HG03060 (cell line): Measurements from ENCODE around the gene EBNA1BP2.
"Not testable (repeated sequence)": the region's sequence is repeated elsewhere in the genome, so short reads cannot be mapped to it uniquely, and the experiment has no call there.

Experiments
- ATAC-seq: cut with Tn5 transposase; IDR thresholded peaks from one replicate; pipeline ENCODE4 v1.9.1; 2021; ENCODE audit warnings: low read depth, moderate number of reproducible peaks; ENCODE audit not compliant: unreplicated experiment

Gene EBNA1BP2

DNA sequence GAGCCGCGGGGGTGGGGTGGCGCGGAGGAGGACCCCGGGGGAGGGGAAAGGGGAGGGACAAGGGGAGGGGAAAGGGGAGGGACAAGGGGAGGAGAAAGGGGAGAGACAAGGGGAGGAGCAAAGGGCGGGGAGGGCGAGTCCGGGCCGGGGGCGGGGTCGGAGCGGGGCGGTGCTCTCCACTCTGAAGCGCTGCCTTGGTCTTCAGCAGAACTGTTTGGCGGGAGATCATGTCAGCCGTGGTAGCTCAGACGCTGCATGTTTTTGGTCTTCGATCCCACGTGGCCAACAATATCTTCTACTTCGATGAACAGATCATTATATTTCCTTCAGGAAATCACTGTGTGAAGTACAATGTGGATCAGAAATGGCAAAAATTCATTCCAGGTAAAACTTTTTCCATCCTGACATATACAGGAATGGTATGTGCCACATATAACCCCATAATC lies 460 bp upstream of the EBNA1BP2 start:
- ATAC-seq: no peak

DNA sequence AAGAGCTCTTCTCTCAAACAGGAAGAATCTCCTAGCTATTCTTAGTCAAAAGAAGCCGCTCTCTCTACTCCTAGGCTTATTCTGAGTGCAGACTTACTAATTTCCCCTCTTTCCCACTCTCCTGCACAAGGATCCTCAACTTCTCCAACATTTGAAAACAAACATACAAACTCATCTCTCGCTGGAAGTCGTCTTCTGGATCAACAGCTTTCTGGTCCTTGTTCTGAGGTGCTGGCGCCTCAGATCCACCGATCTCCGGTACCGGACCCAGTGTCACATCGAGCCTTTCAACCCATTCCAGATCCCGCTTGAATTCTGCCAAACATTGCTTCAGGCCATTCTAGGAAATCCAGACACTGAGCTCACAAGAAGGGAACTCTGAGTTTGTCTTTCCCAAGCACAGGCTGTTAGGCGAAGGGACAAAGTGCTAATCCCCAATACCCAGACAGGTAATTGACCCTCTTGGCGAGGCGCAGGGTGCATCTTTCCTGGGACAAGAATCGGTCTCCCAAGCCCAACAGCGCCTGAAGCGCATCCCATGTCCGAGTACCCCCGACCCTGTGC lies 696 bp downstream of the EBNA1BP2 start:
- ATAC-seq: no peak

DNA sequence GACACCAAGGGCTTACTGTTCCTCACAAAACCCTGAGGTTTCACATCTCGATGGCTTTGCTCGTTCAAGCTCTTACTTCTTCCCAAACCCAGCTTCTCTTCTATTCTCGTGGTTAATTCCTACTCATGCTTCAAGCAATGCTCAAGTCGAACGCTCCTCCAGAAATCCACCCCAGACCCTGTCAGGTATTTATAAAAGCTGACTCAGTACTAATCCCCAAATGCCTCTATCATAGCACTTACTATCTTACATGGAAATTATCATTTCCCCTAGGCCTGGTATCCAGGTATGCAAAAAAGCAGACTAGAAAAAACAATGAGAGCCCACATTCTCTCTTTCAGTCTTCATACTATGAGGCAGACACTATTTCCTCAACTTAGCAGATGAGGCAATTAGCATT lies 6.3 kb downstream of the EBNA1BP2 start:
- ATAC-seq: no peak

- no peak for ATAC-seq
Observed at GRCh38 chr1:43165162-43165561, 6.9 kb downstream of the EBNA1BP2 start.

GRCh38 chr1:43156026-43156425 lies 16.1 kb downstream of the EBNA1BP2 start:
- no peak for ATAC-seq

GRCh38 chr1:43153443-43153842 lies 18.6 kb downstream of the EBNA1BP2 start:
- ATAC-seq: no peak

DNA sequence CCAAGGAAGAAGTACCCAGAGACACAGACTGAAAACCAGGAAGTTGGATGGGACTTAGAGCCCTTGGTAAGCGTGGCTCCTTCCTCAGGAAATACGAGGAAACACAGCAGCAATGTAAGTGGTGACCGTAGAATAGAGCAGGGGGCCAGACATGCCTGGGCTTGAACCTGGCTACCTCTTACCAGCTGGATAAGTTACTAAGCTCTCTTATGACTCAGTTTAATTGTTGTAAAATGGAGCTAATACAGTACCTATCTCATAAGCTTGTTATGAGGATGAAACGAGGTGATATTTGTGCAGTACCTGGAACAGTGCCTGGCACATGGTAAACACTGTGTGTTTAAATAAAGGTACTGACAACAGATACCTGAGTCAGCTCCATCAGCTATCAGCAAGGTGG lies 19.2 kb downstream of the EBNA1BP2 start:
- ATAC-seq: no peak

- no peak for ATAC-seq
Observed at GRCh38 chr1:43149889-43150288, 22.2 kb downstream of the EBNA1BP2 start.

DNA sequence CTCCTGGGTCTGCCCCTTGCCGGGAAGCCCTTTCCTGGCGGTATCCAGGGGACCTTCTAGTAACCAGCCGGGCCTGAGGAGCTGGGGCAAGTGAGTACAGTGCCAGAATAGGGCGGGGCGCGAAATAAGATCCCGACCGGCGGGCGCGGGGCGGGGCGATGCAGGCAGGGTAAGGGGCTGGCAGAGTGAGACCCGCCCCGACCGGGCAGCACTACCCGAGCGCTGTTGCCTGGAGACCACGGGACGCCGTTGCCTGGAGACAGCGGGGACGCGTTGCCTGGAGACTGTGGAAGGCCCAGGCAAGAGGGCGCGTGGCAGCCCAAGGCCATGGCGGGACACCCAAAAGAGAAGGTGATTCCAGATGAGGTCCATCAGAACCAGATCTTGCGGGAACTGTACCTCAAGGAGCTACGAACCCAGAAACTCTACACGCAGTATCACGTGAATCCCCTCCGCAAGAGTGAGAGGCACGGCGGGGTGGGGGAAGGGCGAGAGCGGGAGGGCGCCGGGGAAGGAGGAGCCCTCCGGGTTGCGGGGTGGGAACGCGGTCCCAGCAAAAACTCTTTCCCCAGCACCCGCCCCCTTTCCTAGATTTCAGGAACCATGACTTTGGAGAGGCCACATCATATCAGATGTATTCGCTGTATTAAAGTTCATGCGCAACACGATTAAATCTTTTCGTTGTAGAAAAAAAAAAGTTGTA lies 24.3 kb downstream of the EBNA1BP2 start:
- no peak for ATAC-seq

DNA sequence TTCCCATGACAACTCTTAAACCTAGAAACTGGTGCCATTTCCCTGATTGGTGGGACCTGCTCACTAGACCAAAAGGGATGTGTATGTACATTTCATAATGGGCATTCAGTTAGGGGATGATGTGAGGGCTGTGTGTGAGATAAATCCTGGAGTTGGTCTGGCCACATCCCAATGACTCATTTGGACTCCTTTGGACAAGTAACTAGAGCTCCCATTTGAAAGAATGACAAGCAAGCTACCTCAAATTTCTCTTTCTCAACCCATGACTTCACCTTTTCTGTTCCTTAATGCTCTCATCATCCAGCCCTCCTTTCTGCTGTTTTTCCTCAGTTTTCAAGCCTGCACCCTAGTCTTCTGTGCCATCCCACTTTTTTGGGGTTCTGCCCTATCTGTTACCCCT lies 27.9 kb downstream of the EBNA1BP2 start:
- ATAC-seq: no peak

DNA sequence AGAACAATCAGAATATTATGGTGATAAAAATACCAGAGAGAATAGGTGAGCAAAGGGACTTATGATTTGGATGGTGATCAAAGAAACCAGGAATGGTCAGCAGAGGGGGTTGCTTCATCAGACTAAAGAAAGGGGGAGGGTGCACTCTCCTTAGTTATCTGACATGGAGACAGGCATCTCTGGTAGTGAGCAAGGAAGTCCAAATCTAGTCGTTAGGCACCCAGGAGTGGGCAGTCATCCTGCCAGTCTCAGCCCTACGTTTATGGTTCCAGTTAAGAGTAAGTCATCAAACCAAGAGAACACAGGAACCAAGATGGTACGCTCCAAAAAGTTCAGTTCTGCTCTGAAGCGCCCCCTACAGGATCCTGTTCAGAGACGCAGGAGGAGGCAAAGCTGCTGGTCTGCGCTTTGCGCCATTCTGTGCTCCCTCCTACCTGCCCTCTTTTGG lies 28.6 kb downstream of the EBNA1BP2 start:
- no peak for ATAC-seq

GRCh38 chr1:43140583-43140982 lies 31.5 kb downstream of the EBNA1BP2 start:
- ATAC-seq: no peak

GRCh38 chr1:43140010-43140409 lies 32.1 kb downstream of the EBNA1BP2 start:
- ATAC-seq: no peak

DNA sequence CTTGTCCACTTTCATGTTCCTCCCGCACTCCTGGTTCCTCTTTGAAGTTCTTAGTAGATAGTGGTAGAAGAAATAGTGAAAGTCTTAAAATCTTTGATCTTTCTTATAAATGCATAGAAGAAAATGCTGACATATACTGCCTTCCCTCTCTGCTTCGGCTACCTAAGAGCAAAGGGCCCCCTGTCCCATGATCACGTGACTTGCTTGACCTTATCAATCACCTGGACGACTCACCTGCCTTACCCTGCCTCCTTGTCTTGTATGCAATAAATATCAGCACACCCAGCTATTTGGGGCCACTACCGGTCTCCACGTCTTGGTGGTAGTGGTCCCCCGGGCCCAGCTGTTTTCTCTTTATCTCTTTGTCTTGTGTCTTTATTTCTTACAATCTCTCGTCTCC lies 32.8 kb downstream of the EBNA1BP2 start:
- ATAC-seq: not testable (repeated sequence)

GRCh38 chr1:43137445-43138052 lies 34.5 kb downstream of the EBNA1BP2 start:
- ATAC-seq: no peak

DNA sequence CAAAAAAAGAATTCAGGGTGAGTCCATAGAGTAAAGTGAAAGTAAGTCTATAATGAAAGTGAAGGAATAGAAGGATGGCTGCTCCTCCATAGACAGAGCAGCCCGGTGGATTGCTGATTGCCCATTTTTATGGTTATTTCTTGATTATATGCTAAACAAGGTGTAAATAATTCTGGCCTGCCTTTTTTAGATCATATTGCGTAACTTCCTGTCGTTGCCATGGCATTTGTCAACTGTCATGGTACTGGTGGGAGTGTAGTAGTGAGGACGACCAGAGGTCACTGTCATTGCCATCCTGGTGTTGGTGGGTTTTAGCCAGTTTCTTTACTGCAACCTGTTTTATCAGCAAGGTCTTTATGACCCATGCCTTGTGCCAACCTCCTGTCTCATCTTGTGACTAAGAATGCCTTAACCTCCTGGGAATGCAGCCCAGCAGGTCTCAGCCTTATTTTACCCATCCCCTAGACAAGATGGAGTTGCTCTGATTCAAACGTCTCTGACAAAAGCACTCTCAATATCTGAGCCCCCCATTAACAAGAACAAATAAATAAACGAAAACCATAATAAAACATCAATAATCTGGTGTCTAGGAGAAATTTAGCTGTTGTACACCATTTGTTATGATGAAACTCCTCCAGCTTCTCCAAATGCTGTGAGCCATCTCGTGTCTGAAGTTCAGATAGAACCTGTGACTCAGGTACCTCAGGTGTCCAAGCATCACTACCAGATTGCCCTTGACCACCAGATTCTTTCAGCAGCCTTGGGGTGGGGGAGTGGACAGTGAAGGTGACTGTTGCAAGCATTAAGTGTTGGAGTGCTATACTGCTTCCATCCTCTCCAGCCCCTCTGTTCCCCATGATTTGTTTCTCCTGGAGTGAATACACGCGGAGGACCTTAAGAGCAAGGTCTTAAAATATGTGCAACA lies 36.0 kb downstream of the EBNA1BP2 start:
- ATAC-seq: no peak

DNA sequence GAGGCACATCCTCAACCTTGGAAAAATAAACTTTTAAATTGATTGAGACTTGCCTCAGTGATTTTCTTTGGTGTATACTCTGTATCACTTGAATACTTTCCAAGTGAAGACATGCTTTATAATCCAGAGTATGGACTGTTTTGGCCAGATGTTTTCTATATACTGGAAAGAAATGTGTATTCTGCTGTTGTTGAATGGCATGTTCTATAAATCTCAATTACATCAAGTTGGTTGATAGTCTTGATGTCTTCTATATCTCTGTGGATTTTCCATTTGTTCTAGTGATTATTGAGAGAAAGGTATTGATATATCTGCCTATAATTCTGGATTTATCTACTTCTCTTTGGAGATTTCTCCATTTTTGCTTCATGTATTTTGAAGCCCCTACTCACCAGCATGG lies 37.5 kb downstream of the EBNA1BP2 start:
- no peak for ATAC-seq

DNA sequence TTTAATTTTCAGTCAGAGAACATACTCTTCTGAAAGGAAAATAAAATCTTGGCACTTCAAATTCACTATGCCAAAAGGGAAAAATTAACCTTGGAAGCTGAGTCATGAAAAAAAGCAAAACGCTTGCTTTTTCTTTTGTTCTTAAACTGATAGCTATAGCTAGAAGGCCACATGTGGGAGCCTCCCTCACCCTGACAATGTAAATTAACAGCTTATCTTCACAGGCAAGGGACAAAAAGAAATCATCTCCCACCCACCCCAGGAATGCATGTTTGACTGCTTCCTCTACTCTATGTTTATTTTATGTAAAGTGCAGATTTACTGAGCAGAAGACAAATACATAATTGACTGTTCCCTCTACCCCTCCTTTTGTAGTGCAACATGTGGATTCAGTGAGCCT lies 38.0 kb downstream of the EBNA1BP2 start:
- ATAC-seq: no peak

GRCh38 chr1:43129426-43129825 lies 42.7 kb downstream of the EBNA1BP2 start:
- no peak for ATAC-seq

GRCh38 chr1:43128816-43129215 lies 43.3 kb downstream of the EBNA1BP2 start:
- ATAC-seq: no peak

GRCh38 chr1:43123031-43123430 lies 49.1 kb downstream of the EBNA1BP2 start:
- ATAC-seq: no peak
